Measurements from ENCODE around the gene CCDC146.

DNA sequence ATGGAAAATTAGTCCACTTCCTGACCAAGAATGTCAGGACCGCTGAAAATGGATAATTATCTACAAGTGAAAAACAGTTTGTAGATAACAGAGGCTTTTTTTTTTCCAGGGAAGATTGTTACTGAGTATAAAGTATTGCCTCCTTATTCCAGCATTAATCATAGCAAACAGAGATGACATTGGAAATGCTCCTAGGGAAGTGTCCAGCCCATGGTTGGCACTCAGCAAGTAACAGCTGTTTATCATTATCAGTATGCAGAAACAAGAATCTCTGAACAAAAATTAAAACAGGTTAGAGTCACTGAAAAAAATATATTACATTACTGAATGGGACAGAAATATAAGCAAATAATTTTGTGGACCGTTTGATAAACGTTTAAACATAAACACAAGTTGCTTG lies 62.6 kb downstream of the CCDC146 start:
- TF ChIP-seq GATA2 (IDR thresholded peaks at IDR 0.05; ENCODE audit: low read depth, low read length) (no peak), GATA3 (IDR thresholded peaks at IDR 0.05; ENCODE audit: low read depth, low read length) (no peak)

All from SH-SY5Y (cell line).